ENCODE results near the gene IPO5. TPM values are rescaled to one million over a fixed set of nuclear protein-coding genes. Genes with fewer than 3 reads are reported as not detected.

IPO5 gene
- total and polyA plus RNA-seq, 2 of the 4 experiments (the other 2 are of a cell fraction), result 89.2 to 270 TPM

GRCh38 chr13:97967948-97968347 lies 14.5 kb downstream of the IPO5 start:
- Histone ChIP-seq H2BK15ac (ENCODE audit: low read depth, low read length) (no peak overlapping the region), H3K4me1 (ENCODE audit: control insufficient read depth, insufficient read depth, low read length) (no peaks in the 10 kb centered on the region), H3K14ac (replicated peaks; ENCODE audit: low read depth, low read length) (no peak overlapping the region), H3K27me3 (ENCODE audit: control insufficient read depth, insufficient read depth, low read length) (no peaks in the 10 kb centered on the region), H3K9me3 (ENCODE audit: control insufficient read depth, insufficient read depth, low read length) (no peaks in the 10 kb centered on the region), H3K9ac (ENCODE audit: low read depth, low read length) (no peak overlapping the region), H2BK20ac (ENCODE audit: low read depth, low read length) (no peak overlapping the region), H2AK5ac (ENCODE audit: low read depth, low read length) (no peak overlapping the region), H3K4ac (ENCODE audit: low read depth, low read length) (no peak overlapping the region), H4K8ac (ENCODE audit: low read depth in 2 of 2, low read length in 2 of 2) (no peak overlapping the region), H3K4me2 (ENCODE audit: low read depth, low read length) (no peak overlapping the region), H3K36me3 (ENCODE audit: control insufficient read depth, insufficient read depth, low read length) (no peaks in the 10 kb centered on the region), H3K79me1 (ENCODE audit: low read depth in 1 of 2, low read length in 2 of 2) (no peaks in the 10 kb centered on the region), H4K5ac (ENCODE audit: low read depth, low read length) (no peak overlapping the region), H2BK5ac (ENCODE audit: low read depth, low read length, poor library complexity, severe bottlenecking) (no peak overlapping the region), H3K23ac (ENCODE audit: low read depth, low read length) (no peak overlapping the region), H2BK120ac (ENCODE audit: low read depth, low read length) (no peak overlapping the region), H2AFZ (replicated peaks; ENCODE audit: low read length, poor library complexity) (no peak overlapping the region), H2AK9ac (replicated peaks; ENCODE audit: low read depth, low read length, poor library complexity) (no peak overlapping the region), H3K18ac (ENCODE audit: low read depth, low read length) (no peak overlapping the region), H3K27ac (ENCODE audit: insufficient read depth, low read length) (no peak overlapping the region), H3K9me1 (ENCODE audit: insufficient read depth, low read length) (no peaks in the 10 kb centered on the region), H3K56ac (ENCODE audit: extremely low read depth, insufficient read depth, low read length) (no peak overlapping the region), H4K91ac (ENCODE audit: insufficient read depth, low read depth, low read length) (no peak overlapping the region), H3K4me3 (ENCODE audit: insufficient read depth, low read depth, low read length) (no peak overlapping the region), H4K20me1 (ENCODE audit: insufficient read depth, low read length) (no peaks in the 10 kb centered on the region)
- DNase-seq, result no peak
- ChIA-PET CTCF (no interaction called here), POLR2A (ENCODE audit: unreplicated experiment) (no interaction called here)
- WGBS, 2 experiments (ENCODE audit: extremely low coverage in 2 of 2, insufficient read length in 1 of 2), result no CpG with 5 or more reads among the region's 3 CpGs
- in situ Hi-C loops (cut with MboI; ENCODE audit: low sequenced_read_pairs) (no loop called here), dilution Hi-C loops (cut with HindIII; ENCODE audit: low sequenced_read_pairs, unreplicated experiment) (no loop called here), intact Hi-C loops (cut with micrococcal nuclease) (no loop called here)
- TF ChIP-seq ELK1 (IDR thresholded peaks at IDR 0.05; ENCODE audit: borderline replicate concordance, low read depth, low read length) (no peak), CHD1 (IDR thresholded peaks at IDR 0.05; ENCODE audit: low read depth, low read length) (no peak), CEBPB (IDR thresholded peaks at IDR 0.05; ENCODE audit: low read depth, low read length) (no peak), CTCF (conservative IDR thresholded peaks at IDR 0.05; ENCODE audit: low read depth, low read length) (no peak), MAZ (IDR thresholded peaks at IDR 0.05; ENCODE audit: borderline replicate concordance, low read depth, low read length) (no peak), RFX5 (IDR thresholded peaks at IDR 0.05; ENCODE audit: low read depth, low read length) (no peak), MAFK (IDR thresholded peaks at IDR 0.05; ENCODE audit: low read depth, low read length) (no peak), BHLHE40 (IDR thresholded peaks at IDR 0.05; ENCODE audit: low read depth, low read length) (no peak), NFE2L2 (IDR thresholded peaks at IDR 0.05; ENCODE audit: low read depth, low read length) (no peak)
- no peak for ATAC-seq (ENCODE audit: low read depth)
- no TSS peak for BruUV-seq (replicated peaks)

Measured in IMR-90 (cell line).